NCI-H510A (cell line): ENCODE measurements around the gene ARID5A.
"Not testable (repeated sequence)": the region's sequence is repeated elsewhere in the genome, so short reads cannot be mapped to it uniquely, and the experiment has no call there.

Source experiments
- DNase-seq: peaks from one replicate; lab custom pipeline; 2025; lab: John Stamatoyannopoulos, UW

Gene ARID5A

DNA sequence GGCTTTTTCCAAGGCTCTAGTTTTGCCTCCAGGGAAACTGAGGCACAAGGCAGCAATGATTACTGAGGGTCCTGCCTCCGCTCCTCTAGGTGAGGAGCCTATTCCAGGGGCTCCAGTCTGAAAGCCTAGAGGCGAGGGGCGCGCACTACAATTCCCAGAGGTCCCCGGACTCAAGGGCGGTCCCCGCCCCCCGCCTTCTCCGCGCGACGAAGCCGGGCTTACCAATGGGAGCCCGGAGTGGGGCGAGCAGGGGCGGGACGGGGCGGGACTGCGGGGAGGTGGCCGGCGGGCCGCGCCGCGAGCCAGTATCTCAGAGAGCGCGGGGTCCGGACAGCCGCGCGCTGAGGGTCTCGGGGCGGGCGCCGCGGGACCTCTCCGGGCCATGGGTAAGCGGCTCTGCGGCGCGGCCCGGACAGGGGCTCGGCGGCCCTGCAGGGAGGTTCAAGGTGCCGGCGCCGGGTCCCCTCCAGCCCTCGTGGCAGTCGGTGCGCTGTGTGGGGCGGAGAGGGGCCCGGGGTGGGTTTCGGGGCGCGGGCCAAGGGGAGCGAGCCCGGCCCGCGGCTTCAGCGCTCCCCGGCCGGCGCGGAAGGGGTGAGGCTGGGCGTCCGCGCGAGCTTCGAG lies at the start of gene ARID5A:
ARID5A (plus strand) TSS at position 308 of the 621 bp plus-strand sequence; CDS start at position 383, 75 bp downstream.
- DNase-seq = peak; percentile 61

- no peak for DNase-seq
Measured at GRCh38 chr2:96489261-96489660, 47.3 kb upstream of the ARID5A start.

DNA sequence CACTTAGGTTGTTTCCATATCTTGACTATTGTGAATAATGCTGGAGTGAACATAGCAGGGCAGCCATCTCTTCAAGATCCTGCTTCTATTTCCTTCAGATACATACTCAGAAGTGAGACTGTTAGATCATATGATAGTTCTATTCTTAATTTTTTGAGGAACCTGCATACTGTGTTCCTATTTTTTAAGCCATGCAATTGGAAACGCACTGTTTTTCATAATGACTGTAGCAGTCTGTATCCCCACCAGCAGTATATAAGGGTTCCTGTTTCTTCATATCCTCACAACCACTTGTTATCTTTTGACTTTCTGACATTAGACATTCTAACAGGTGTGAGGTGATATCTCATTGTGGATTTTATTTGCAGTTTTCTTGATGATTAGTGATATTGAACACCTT lies 46.9 kb upstream of the ARID5A start:
- no peak for DNase-seq

DNA sequence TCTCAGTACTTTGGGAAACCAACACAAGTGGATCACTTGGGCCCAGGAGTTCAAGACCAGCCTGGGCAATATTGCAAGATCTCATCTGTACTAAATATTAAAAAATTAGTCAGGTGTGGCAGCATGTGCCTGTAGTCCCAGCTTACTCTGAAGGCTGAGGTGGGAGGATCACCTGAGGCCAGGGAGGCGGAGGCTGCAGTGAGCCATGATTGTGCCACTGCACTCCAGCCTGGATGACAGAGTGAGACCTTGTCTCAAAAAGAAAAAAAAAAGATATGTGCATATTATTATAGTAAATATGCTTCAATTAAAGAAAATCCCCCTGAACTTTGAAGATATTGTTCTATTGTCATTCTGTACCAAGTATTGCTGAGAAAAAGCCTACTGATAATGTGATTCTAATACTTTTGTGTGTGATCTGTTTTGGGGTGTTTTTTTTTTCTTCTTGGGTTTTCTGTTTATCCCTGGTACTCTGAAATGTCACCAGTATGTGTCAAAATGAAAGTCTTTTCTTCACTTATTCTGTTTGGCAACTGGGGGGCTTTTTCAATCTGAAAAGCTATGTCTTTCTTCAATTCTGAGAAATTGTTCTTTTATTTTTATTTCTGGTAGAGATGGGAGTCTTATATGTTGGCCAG lies 44.6 kb upstream of the ARID5A start:
- DNase-seq = no peak

DNA sequence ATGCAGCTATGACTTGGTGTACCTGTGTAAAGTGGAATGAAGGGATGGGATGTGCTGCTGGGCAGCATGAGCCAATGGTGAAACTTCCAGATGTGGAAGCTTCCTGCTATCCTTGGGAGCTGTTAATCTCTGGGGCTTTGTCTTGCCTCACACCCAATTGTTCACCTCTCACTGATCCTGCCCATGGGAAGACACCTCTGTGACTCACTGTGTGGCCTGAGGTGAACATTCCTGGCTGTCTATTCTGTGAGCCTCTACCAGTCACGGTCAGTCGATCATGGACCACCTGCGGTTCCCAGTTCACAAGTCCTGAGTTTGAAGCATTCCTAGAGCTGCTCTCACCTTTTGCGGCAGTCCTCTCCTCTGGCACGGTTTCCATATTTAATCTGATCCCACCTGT lies 43.5 kb upstream of the ARID5A start:
- no peak for DNase-seq

DNA sequence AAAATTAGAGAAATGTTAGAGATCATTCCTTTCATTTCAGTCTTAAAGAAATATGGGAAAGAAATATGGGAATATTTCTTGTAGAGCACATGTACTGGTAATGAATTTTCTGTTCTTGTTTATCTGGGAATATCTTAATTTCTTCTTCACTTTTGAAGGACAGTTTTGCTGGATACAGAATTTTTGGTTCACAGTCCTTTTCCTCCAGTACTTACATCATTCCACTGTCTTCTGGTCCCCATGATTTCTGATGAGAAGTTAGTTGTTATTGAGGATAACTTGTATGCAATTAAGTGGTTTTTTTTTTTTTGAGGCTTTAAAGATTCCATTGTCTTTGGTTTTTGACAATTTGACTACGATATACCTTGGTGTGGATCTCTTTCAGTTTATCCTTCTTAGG lies 42.4 kb upstream of the ARID5A start:
- DNase-seq = no peak

DNA sequence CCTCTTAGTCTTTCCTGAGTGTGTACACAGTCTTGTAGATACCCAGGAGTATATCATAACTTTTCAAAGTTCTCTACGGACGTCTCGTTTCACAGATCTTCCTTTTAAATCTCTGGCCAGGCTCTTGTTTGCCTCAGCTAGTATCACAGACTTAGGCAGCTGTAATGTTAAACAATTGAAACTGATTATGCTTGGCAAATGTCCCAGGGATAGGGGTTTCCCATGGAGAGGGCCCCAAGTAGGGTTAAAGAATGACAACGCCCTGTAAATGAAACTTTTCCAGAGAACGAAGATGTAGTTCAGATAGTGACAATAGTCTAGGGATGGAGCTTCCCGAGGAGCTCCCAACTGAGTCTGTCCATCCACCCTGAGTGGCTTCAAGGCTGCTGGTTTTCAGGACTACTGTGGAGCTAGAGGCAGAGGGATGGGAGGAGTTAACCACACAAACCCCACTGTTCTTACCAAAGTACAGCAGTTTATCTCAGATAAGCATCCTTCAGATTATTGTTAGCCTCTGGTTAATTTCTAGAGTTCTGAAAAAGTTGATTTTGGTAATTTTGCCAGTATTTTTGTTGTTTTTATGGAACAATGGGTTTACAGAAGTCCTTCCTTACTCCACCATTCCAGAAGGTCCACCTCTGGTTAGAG lies 40.4 kb upstream of the ARID5A start:
- no peak for DNase-seq

DNA sequence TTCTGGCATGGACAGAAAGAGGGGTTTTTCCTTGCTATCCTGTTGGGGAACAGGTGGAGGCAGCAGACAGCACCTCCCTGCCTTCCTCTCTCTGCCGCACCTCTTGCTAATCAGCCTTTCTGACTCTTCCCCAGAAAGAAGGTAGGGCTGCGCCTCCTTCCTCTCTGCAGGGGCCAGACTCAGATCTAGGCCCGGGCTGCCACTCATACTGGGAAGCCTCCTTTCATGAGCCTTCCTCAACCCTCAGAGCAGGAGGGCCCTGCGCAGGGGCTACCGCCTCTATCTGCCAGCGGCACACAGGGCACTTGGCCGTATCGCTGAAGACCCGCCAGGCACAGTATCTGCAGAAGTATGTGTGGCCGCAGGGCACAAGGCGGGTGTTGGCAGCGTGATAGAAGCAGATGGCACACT lies 38.5 kb upstream of the ARID5A start:
- DNase-seq = no peak

DNA sequence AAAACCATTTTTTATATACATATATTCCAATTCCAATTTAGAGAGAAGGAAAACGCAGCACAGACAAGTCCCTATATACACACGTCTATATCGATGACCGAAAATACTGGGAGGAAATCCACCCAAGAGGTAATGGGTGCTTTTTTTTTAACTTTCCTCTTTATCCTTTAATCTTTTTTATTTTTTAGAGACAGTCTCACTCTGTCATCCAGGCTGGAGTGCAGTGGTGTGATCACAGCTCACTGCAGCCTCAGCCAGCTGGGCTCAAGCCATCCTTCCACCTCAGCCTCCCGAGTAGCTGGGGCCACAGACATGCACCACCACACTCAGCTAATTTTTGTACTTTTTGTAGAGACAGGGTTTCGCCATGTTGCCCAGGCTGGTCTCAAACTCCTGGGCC lies 37.9 kb upstream of the ARID5A start:
- DNase-seq = not testable (repeated sequence)

DNA sequence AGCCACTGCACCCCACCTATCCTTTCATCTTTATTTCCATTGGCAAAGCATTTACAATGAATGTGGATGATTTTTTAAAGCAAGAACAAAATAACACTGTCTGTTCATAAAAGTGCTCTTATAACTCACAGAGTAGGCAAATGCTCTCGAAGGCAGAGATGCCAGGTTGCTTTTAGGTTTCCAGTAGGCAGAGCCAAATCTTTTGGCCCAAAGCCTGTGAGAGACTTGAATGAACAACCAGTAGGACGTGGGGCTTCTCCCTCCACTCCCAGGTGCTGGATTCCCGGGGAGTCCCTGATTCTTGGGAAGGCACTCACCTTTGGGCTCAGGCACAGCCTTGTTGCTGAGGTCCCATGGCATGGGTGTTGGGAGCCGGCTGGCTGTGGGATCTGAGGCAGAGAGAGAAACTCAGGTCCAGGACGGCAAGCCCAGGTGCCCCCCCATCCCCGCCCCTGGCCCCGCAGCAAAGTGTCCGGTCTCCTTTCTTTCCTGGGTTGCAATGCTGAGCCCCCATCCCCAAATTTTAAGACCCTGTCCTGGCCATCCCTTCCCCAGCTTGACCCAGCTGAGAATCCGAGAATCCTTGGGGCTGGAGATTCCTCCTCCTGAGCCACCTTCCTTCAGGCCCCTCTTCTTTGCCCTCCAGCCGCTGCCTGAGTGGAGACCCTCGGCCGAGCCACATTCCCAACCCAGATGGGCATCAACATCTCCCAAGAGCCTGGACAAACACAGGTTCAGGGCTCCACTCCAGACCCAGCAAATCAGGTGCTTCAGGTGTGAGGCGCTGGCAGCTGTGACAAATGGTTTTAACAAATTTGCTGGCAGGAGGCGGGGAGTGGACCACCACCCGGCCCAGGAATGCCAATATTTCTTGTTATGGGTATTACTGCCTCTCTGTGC lies 37.2 kb upstream of the ARID5A start:
- DNase-seq = no peak

DNA sequence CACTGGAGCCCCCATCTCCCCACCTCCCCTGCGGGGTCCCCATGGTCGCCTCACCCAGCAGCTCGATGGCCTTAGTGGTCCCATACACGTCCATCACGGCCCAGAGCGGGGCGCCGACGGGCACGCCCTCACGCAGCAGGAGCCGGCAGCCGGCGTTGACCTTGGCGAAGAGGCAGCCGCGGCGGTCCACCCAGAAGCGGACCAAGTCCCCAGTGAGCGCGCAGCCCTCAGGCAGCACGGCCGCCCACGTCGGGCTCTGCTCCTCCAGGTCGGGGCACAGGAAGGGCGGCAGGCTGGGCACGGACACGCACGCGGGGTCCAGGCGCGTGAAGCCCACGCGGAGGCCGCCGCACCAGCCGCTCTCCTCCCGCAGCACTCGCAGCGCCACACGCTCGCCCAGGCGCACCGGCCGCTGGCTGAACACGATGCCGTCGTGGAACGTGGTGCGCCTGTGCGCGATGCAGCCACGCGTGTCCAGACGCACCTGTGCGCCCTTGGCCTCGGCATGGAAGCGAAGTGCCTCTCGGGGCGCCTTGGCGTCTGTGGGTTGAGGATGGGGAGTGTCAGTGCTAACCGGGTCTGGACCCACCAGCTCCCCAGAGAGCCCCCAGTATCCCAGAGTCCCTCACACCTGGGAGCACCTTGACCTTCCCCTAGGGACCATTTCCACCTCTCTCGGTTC lies 36.0 kb upstream of the ARID5A start:
- no peak for DNase-seq

GRCh38 chr2:96501471-96501874 lies 35.1 kb upstream of the ARID5A start:
- DNase-seq = no peak

DNA sequence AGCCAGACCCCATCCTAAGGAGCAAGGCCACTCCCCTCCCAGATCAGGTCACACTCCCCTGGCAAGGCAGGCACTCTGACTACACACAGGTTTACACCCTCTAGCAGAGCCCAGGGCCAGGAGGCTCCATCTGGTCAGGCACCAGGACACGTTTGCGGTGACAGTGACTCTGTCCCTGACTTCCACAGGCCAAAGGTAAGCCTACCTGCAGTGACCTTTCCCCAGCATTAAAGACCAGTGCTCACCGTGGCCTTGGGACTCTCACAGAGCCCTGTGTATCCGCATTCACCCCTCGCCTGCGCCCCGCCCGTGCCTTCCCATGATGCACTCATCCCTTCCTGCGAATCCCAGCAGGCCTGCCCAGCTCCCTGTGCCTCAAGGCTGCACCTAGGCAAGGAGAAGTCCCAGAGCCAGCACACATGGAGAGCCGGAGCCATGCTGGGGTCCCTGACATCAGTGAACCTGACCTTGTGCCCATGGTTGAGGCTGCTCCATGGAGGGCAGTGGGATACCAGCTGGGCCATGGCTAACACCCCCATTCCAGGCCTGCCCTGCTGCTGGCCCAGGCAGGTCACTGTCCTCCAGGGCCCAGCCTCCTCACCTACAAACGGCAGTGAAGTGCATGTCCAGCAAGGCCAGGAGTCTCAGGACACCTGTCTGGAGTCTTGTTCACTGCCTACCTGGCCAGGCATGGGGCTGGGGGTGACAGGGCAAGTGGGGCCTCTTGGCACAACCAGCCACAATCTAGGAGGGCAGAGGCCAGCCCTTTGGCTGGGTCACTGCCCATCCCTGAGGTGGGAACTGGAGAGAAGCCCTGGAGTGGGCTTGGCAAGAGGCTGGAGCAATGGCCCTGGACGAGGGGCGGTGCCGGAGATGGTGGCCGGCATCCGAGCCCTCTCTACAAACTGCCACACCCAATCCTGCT lies 34.4 kb upstream of the ARID5A start:
- no peak for DNase-seq

GRCh38 chr2:96502891-96503636 lies 33.5 kb upstream of the ARID5A start:
- no peak for DNase-seq

DNA sequence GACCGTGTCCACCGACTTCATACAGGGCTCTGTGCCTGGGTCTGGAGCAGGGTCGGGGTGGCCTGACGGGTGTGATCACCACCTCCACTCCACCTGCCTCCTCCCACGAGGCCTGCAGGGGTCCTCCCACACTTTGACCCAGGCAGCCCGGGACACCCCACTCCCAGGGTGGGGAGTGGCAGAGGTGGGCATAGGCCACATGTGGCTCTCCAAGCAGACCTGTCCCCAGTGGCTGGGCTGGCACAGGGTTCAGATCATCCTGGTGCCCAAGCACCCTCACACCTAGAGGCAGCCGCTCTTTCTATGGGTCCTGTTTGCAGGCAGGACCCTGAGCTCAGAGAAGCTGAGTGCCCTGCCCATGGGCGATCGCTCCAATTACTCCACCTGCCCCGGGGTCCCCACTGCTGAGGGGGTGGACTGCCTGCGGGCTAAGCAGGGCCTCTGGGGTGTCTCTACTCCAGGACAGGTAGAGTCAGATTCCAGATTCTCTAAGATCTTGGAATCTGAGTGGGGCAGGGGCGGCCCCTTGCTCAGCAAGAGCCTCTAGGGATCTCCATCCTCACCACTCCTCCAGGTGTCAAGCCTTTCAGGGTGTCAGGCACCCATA lies 32.8 kb upstream of the ARID5A start:
- DNase-seq = no peak

DNA sequence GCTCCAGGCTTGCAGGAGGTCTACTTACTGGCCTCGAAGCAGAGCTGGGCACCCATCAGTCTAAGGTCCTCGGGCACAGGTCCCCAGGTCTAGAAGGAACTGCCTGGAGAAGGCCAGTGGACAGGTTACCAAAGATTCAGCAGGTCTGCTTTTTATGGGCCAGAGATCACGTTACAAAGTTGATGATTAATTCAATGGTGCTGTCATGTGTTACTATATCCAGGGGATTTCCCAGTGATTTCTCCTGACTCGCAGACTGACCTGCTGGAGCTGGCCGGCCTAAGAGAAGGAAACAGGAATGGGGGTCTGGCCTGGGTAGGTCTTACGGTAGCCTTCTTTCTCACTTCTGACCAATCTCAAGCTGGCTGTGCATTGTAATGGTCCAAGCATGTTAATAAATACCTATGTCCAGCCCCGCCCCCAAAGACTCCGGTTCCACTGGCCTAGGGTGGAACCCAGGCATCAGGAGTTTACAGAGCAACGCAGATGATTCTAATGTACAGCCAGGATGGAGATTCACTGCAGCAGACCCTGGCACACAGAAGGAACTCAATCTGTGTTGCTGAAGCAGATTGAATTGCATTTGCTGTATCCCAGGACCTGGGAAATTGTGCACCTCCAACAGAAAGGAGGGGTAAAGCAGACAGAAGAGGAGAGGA lies 31.2 kb upstream of the ARID5A start, which contains the start of gene NEURL3:
NEURL3 (minus strand) TSS at position 127 of the 659 bp plus-strand sequence; CDS start at position 56, 71 bp downstream.
- no peak for DNase-seq

DNA sequence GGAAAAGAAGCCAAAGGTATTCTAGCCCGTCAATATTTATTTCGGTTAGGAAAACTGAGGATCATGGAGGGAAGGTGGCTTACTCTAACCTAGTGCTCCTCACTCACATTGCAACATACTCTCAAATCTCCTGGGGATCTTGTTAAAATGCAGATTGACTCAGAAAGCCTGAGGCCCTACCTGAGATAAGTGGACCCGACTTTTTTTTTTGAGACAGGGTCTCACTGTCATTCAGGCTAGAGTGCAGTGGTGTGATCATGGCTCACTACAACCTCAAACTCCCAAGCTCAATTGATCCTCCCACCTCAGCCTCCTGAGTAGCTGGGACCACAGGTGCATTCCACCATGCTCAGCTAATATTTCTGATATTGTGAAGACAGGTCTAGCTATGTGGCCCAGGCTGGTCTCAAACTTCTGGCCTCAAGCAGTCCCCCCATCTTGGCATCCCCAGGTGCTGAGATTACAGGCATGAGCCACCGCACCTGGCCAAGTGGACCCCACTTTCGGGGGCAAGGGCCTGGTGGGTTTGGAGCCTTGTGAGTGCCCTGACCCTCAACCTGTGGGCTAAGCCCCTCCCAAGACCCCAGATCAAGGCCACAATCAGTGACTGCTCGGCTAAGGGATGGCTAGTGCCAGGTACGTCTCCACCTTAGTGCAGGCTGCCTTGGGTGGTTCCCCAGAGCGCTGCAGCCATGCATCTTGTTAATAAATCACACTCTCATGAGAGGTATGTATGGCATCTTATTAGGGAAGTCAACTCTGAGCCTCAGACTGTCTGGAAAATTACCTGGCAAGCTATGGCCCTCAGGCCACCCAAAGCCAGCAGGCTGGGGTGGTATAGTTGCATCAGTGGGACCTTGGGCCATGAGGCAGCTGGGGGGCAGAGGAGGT lies 30.3 kb upstream of the ARID5A start:
- no peak for DNase-seq

DNA sequence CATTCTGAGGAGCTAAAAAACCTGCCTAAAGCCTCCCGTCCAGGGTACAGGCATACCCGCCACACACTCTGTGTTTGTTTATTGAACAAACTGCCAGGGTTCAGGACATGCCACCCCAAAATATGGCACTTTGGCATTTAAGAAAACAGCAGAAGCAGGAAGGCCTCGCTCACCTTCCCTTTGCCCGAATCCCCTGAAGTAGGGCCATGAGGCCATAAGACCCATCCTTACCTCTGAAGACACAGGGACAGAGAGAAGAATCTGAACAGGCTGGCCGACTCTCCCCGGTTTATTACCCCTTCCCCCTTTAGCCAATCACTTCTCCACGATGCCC lies 29.7 kb upstream of the ARID5A start:
- no peak for DNase-seq
